LNCAP (cell line): ENCODE data around the gene PEX14.
A peak's percentile ranks its signal among the peaks of the same experiment; 100 is the strongest.

Source experiments
- TF ChIP-seq, protein P1 (sequence below): fragments of 450-650 bp; IDR thresholded peaks from 2 replicates; pipeline ENCODE4 v1.5.1; 2017; ENCODE audit warnings: mild to moderate bottlenecking

PEX14 gene

DNA sequence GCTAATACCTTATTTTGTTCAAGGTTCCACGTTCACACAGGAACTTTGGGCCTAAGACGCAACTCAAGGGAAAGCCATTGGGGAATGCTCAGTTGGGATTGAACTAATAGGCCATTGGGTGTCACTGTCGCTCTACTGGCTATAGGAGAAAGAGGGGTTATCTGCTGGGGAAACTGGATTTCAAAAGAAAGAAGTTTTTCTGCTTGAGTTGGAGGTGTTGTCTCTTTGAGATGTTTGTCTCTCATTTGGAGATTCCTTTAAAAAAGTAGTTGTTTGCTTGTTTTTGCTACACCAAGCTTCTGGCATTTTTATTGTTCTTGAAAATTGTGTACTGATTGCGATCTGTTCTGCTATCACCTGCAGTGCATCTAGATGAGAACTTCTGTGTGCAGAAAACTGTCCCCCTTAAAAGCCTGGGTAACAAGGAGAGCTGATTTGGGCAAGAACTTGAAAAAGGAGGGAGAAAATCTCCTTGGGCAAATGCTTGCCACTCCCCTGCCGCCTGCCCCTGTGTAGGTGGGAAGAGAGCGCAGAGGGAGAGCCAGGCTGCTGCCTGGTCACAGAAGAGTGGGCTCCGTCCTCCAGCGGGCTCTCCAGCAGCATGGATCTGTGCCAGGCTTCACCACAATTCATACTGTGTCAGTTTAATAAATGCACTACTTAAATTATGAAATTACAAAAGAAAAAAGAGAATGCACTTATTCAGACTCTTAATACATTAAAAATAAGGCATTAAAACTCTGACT, 39.9 kb downstream of the PEX14 start:
- TF ChIP-seq, protein P1, sequence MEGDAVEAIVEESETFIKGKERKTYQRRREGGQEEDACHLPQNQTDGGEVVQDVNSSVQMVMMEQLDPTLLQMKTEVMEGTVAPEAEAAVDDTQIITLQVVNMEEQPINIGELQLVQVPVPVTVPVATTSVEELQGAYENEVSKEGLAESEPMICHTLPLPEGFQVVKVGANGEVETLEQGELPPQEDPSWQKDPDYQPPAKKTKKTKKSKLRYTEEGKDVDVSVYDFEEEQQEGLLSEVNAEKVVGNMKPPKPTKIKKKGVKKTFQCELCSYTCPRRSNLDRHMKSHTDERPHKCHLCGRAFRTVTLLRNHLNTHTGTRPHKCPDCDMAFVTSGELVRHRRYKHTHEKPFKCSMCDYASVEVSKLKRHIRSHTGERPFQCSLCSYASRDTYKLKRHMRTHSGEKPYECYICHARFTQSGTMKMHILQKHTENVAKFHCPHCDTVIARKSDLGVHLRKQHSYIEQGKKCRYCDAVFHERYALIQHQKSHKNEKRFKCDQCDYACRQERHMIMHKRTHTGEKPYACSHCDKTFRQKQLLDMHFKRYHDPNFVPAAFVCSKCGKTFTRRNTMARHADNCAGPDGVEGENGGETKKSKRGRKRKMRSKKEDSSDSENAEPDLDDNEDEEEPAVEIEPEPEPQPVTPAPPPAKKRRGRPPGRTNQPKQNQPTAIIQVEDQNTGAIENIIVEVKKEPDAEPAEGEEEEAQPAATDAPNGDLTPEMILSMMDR, result peak; percentile 82

DNA sequence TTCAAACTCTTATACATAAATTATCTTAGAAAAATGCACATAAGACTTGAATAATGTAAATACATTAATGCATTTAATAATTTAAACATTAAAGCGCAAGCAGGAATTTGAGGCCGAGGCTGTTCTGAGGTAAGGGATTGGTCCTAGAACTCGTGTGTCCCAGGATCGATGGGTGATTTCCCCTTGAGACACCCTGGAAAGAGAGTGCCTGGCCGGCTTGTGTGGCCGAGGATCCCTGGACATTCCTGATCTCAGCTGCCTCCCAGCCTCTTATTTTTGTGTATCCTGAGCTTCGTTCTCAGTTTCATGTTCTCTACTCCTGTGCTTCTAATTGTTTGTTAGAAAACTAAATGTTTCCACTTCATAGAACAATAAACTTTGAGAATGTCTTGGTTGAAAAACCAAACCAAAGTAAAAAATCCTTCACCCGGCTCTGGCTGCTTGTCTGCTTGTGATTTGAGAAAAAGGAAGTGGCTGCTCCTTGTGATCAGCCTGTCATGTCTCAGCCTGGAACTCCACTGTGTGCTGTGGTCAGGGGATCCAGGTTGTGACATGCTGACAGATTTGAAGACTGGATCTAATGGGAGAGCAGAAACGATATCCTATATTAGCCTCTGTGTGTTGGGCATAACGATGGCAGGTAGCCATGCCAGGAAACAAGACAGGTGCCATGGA, 40.7 kb downstream of the PEX14 start:
- TF ChIP-seq, protein P1, result no peak

DNA sequence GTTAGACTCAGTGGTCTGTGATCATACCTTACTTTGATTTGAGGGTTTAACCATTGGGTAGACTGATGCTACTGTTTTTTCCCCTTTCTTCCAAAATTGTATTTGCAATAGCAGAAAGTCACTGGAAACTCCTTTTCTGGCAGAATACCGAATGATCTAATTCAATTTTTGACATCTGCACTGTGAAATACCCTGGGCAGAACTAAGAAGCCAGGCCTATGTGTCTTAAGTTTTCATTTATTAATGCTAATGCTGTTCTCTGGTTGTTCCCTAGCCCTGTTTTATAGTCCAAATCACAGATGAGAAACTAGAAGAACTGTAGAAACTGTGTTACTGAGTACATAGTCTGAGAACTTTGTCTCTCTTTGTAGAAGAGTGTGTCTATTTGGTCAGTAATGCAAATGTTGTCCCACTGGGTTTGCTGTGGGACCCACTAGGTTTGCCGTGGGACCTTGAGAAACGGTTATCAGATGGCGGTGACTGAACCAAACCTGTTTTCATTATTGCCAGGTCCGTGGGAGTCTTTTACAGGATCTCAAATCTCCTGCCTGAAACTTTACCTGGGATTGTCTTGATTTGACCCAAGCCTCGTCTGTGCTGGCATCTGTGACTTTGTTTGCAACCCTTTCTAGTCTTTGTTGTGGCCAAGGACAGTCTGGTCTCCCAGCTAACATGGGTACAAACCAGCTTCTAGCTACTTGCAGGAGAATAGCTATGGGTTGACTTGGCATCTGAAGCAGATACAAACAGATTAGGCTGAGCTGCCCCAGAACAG, 41.4 kb downstream of the PEX14 start:
- TF ChIP-seq, protein P1, result no peak

DNA sequence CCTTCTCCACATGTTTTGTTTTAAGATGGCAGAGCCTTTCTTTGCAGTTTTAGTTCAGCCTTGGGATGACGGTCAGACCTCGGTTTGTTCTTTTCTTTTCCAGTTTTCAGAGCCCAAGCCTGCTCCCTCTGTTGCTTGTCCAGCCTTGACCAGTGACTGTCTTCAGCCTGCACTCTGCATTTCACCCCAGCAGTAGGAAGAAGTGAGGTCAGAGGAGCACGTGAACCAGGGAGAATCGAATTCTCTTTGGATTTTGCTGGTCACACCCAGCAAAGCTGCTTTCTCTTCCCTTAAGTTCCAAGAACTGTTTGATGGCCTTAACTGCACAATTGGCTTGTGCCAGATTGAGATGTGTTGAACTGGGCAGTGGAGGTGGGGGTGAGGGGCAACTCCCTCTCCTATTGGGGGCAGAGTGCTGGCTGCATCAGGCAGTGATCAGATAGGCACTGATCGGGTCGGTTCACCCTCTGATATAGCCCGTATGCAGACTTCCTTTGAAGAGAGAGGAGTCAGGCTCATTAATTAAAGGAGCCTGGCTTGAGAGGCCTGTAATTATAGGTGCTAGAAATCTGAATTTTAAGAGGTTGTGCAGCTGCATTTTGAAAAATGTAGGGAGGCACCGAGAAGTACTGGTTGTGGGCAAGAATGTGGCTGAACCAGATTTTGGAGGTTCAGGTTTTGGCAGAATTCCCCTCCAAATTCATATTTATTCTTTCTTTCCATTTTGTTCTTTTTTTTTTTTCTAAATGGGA, 42.4 kb downstream of the PEX14 start:
- TF ChIP-seq, protein P1, result no peak

DNA sequence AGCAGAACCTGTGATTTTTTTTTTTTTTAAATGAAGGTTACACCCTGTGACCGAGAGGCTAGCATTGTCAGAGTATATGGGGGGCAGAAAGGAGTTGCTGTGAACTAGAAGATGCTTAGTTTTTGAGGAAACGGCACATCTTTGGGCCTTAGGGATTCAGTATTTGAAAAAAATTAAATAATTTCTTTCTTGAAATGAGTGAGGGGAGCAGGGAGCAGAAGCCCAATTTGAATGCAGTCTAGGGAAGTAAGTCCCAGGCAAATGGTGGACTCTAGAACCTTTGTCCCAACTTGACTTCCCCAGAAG, 42.9 kb downstream of the PEX14 start:
- TF ChIP-seq, protein P1, result no peak

DNA sequence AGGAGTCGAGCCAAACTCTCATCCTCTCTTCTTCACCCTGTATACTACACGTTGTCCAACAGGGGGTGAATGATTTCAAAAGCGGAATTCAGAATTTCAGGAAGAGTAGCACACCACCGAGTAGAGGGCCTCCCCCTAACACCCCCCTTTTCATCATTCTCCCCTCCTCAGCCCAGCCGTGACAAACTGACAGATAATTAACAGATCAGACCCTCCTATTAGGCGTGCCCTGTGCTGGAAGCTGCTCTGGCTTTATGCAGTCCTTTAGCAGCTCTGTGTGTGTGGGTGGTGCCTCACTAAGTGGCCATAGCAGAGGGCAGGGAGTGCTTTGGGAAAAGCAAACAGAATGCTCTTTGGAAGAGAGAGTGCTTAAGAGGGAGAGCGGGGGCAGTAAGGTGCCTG, 44.3 kb downstream of the PEX14 start:
- TF ChIP-seq, protein P1, result no peak

DNA sequence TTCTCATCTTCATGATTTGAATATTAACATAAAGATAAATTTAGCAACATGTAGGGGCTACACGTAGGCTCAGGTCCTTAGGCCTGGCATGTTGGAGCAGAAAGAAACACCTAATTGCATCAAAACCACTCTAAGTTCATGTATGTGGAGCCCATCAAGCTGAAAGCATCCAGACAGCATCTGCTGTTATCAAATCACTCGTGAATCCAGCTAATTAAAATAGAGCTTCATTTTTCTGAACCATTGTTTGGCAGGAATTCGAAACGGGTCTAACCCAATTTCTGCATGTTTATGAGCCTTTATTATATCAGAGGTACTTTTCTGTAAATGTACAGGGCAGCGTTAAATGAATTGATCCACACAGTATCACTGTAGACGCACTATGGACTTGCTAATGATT, 45.7 kb downstream of the PEX14 start:
- TF ChIP-seq, protein P1, result no peak
